A172 (cell line): Measurements from ENCODE around the gene MRPS27. TPM values are rescaled to one million over a fixed set of nuclear protein-coding genes. Genes with fewer than 3 reads are reported as not detected.
"Not testable (repeated sequence)": the region's sequence is repeated elsewhere in the genome, so short reads cannot be mapped to it uniquely, and the experiment has no call there.

ENCODE experiments used
- DNase-seq: peaks from one replicate; pipeline ENCODE4 v3.0.0-alpha.2; 2015; ENCODE audit warnings: low spot score
- total RNA-seq: library from RNA; depleted of rRNA; stranded (reverse); fragments of >200 nt; shearing (Covaris generic); gene quantifications from 2 replicates; pipeline ENCODE4 v1.2.3, GENCODE V29; 2014

Gene MRPS27
- total RNA-seq, 1 experiment from 2014 or later, result 84.1 TPM

- DNase-seq, result peak; percentile 67
Measured at GRCh38 chr5:72325566-72326305, 5.7 kb upstream of the MRPS27 start.

GRCh38 chr5:72324189-72324825, 4.3 kb upstream of the MRPS27 start:
- DNase-seq, result peak; percentile 80

GRCh38 chr5:72319435-72319975, 535 bp downstream of the MRPS27 start:
- not testable (repeated sequence) for DNase-seq

- DNase-seq, result peak; percentile 69
Measured at GRCh38 chr5:72314571-72315172, 5.4 kb downstream of the MRPS27 start.

- DNase-seq, result no peak
Measured at GRCh38 chr5:72313141-72313540, 6.9 kb downstream of the MRPS27 start.

- DNase-seq, result no peak
Measured at GRCh38 chr5:72308853-72309191, 11.2 kb downstream of the MRPS27 start.

- DNase-seq, result peak; percentile 96
Measured at GRCh38 chr5:72307968-72308852, 11.8 kb downstream of the MRPS27 start.

GRCh38 chr5:72307573-72307967, 12.5 kb downstream of the MRPS27 start:
- peak; percentile 28 for DNase-seq

- no peak for DNase-seq
Measured at GRCh38 chr5:72305194-72306142, 14.6 kb downstream of the MRPS27 start.

GRCh38 chr5:72302171-72302570, 17.9 kb downstream of the MRPS27 start:
- no peak for DNase-seq

GRCh38 chr5:72301557-72301956, 18.5 kb downstream of the MRPS27 start:
- DNase-seq, result no peak

- no peak for DNase-seq
Measured at GRCh38 chr5:72300590-72301339, 19.3 kb downstream of the MRPS27 start.

- DNase-seq, result no peak
Measured at GRCh38 chr5:72298711-72299110, 21.3 kb downstream of the MRPS27 start.

GRCh38 chr5:72298136-72298535, 21.9 kb downstream of the MRPS27 start:
- not testable (repeated sequence) for DNase-seq

- DNase-seq, result no peak
Measured at GRCh38 chr5:72296256-72296655, 23.8 kb downstream of the MRPS27 start.

GRCh38 chr5:72295539-72295938, 24.5 kb downstream of the MRPS27 start:
- DNase-seq, result no peak

- DNase-seq, result no peak
Measured at GRCh38 chr5:72294473-72294872, 25.6 kb downstream of the MRPS27 start.

GRCh38 chr5:72293495-72294055, 26.5 kb downstream of the MRPS27 start:
- no peak for DNase-seq

GRCh38 chr5:72292411-72292810, 27.6 kb downstream of the MRPS27 start:
- DNase-seq, result no peak

GRCh38 chr5:72291601-72292000, 28.4 kb downstream of the MRPS27 start:
- DNase-seq, result no peak
